GM12873 (cell line): Measurements from ENCODE around the gene LPIN3.

Experiments
- CTCF ChIP-seq: IDR thresholded peaks from 2 replicates; pipeline ENCODE4 v1.5.1; 2012; ENCODE audit warnings: low read depth, mild to moderate bottlenecking, moderate library complexity, low read length, control low read depth; ENCODE audit not compliant: insufficient read depth; ENCODE audit errors: missing control alignments

LPIN3 gene

GRCh38 chr20:41347523-41348429, 7.2 kb downstream of the LPIN3 start:
- no peak for TF ChIP-seq CTCF

- TF ChIP-seq CTCF, result no peak
Observed at GRCh38 chr20:41348430-41349172, 8.0 kb downstream of the LPIN3 start.

- TF ChIP-seq CTCF, result no peak
Observed at GRCh38 chr20:41349266-41349665, 8.6 kb downstream of the LPIN3 start.

- no peak for TF ChIP-seq CTCF
Observed at GRCh38 chr20:41349943-41350342, 9.3 kb downstream of the LPIN3 start.

GRCh38 chr20:41350408-41350962, 9.9 kb downstream of the LPIN3 start:
- TF ChIP-seq CTCF, result no peak

GRCh38 chr20:41352106-41352505, 11.5 kb downstream of the LPIN3 start:
- TF ChIP-seq CTCF, result no peak

- no peak for TF ChIP-seq CTCF
Observed at GRCh38 chr20:41352666-41353065, 12.0 kb downstream of the LPIN3 start.
